OCI-LY3 (cell line): Measurements from ENCODE around the gene NELL1.

Experiments used
- EZH2phosphoT487 ChIP-seq: fragments of 200-600 bp; shearing (Covaris generic); IDR thresholded peaks from 2 replicates; pipeline ENCODE4 v1.6.1; 2018; ENCODE audit warnings: antibody characterized with exemption, mixed run types, low read depth
- TF ChIP-seq, protein P1 (sequence below): fragments of 200-600, 300-600 bp; sonication (generic); IDR thresholded peaks from 2 replicates; pipeline ENCODE4 v1.5.1; 2014; ENCODE audit warnings: antibody characterized with exemption, low read length, low read depth

DNA sequence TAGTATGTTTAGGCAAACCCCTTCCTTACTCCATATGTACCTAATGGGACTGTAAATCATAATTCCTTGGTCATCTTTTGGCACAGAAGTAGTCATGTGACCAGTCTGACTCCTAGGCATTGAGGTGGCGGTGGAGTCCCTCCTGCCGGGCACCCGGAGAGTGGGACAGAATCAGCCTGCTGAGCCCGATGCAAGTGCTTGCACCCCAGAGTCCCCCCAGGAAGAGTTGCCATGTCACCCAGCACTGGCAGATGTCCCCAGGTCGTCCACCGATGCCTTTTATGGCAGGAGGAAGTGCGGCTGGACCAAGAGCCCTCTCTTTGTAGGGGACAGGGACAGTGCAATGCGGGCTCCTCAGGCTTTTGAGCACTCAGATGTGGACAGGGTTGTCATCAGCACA lies 500.3 kb downstream of the NELL1 start:
- TF ChIP-seq, protein P1, sequence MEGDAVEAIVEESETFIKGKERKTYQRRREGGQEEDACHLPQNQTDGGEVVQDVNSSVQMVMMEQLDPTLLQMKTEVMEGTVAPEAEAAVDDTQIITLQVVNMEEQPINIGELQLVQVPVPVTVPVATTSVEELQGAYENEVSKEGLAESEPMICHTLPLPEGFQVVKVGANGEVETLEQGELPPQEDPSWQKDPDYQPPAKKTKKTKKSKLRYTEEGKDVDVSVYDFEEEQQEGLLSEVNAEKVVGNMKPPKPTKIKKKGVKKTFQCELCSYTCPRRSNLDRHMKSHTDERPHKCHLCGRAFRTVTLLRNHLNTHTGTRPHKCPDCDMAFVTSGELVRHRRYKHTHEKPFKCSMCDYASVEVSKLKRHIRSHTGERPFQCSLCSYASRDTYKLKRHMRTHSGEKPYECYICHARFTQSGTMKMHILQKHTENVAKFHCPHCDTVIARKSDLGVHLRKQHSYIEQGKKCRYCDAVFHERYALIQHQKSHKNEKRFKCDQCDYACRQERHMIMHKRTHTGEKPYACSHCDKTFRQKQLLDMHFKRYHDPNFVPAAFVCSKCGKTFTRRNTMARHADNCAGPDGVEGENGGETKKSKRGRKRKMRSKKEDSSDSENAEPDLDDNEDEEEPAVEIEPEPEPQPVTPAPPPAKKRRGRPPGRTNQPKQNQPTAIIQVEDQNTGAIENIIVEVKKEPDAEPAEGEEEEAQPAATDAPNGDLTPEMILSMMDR: no peak
- TF ChIP-seq EZH2phosphoT487: no peak
